GM12878 (cell line): ENCODE data around the gene EFCAB13. TPM values are rescaled to one million over a fixed set of nuclear protein-coding genes. Genes with fewer than 3 reads are reported as not detected.

Experiments
- ATAC-seq: fragments of 200-7000 bp; cut with Tn5 transposase; 3 replicates; pipeline ENCODE4 v1.9.1; 2020; ENCODE audit warnings: mild to moderate bottlenecking, moderate library complexity
- BruUV-seq: library from RNA; stranded (reverse); fragments of 400-500 nt; replicated peaks from 2 replicates; lab custom pipeline; 2021; lab: Mats Ljungman, UMichigan
- CTCF ChIA-PET: fragments of 300-600 bp; sonication (Branson Sonifier 250); formaldehyde crosslinking; extraction: SDS; loops from one replicate; lab custom pipeline; 2021; ENCODE audit warnings: inconsistent platforms; lab: Yijun Ruan, JAX
- POLR2A ChIA-PET: fragments of 350-600 bp; formaldehyde crosslinking; extraction: SDS; loops from one replicate; lab custom pipeline; 2021; ENCODE audit warnings: inconsistent platforms; lab: Charles Lee
- RAD21 ChIA-PET: fragments of 300-600 bp; sonication (Branson Sonifier 250); formaldehyde crosslinking; loops from one replicate; lab custom pipeline; 2023; ENCODE audit warnings: antibody characterized with exemption; ENCODE audit not compliant: unreplicated experiment; lab: Charles Lee
- SMC1A ChIA-PET: fragments of 300-600 bp; sonication (Branson Sonifier 250); formaldehyde crosslinking; loops from one replicate; lab custom pipeline; 2023; ENCODE audit not compliant: unreplicated experiment, uncharacterized antibody; lab: Charles Lee
- DNase-seq: peaks from one replicate; pipeline ENCODE4 v3.0.0-alpha.2; 2011; ENCODE audit warnings: low read depth, low spot score
- FAIRE-seq: peaks from 3 replicates; lab custom pipeline; 2011; peaks lifted over from hg19 to GRCh38; lab: Jason Lieb, UNC
- H2AFZ ChIP-seq: 2 replicates; pipeline ENCODE4 v1.6.0; 2011; ENCODE audit warnings: low read depth, low read length, control low read depth; ENCODE audit not compliant: control insufficient read depth
- H3K27ac ChIP-seq: 2 replicates; pipeline ENCODE4 v1.5.1; 2011; ENCODE audit warnings: control low read depth; ENCODE audit not compliant: control insufficient read depth, insufficient read depth
- H3K27me3 ChIP-seq, 2 experiments: replicated peaks in 1 of 2; 2 replicates each; pipeline versions ENCODE4 v1.6.0 to v1.6.1; 2011; ENCODE audit warnings: low read length in 1 of 2; ENCODE audit not compliant: control insufficient read depth in 2 of 2, insufficient read depth in 2 of 2
- H3K36me3 ChIP-seq, 2 experiments: 2 replicates each; pipeline ENCODE4 v1.5.1; 2011; ENCODE audit warnings: low read length in 1 of 2; ENCODE audit not compliant: control insufficient read depth in 2 of 2, insufficient read depth in 2 of 2
- H3K4me1 ChIP-seq: 2 replicates; pipeline ENCODE4 v1.6.1; 2011; ENCODE audit warnings: mild to moderate bottlenecking, low read length, moderate library complexity, mixed read lengths; ENCODE audit not compliant: control insufficient read depth, insufficient read depth
- H3K4me2 ChIP-seq: 2 replicates; pipeline ENCODE4 v1.6.0; 2011; ENCODE audit warnings: control low read depth; ENCODE audit not compliant: control insufficient read depth, insufficient read depth
- H3K4me3 ChIP-seq: fragments of 200-600 bp; sonication (generic); 2 replicates; pipeline ENCODE4 v1.5.1; 2016
- H3K79me2 ChIP-seq: 2 replicates; pipeline ENCODE4 v1.6.0; 2011; ENCODE audit warnings: low read length; ENCODE audit not compliant: control insufficient read depth, insufficient read depth
- H3K9ac ChIP-seq: 2 replicates; pipeline ENCODE4 v1.8.0; 2011; ENCODE audit warnings: low read length, control low read depth, mixed read lengths; ENCODE audit not compliant: control insufficient read depth, insufficient read depth
- H3K9me3 ChIP-seq: replicated peaks from 3 replicates; pipeline ENCODE4 v1.5.1; 2011; ENCODE audit warnings: mild to moderate bottlenecking, low read length; ENCODE audit not compliant: control insufficient read depth, insufficient read depth
- H4K20me1 ChIP-seq: 2 replicates; pipeline ENCODE4 v1.6.0; 2011; ENCODE audit not compliant: control insufficient read depth, insufficient read depth
- BMI1 ChIP-seq: fragments of 450-650 bp; IDR thresholded peaks from 2 replicates; pipeline ENCODE4 v1.6.1; 2016; ENCODE audit warnings: mild to moderate bottlenecking, moderate library complexity, borderline replicate concordance
- HDAC2 ChIP-seq: fragments of 200-600 bp; sonication (generic); IDR thresholded peaks from 2 replicates; pipeline ENCODE4 v1.6.1; 2017
- HDGF ChIP-seq: fragments of 450-650 bp; IDR thresholded peaks from 2 replicates; pipeline ENCODE4 v1.6.1; 2016; ENCODE audit warnings: antibody characterized with exemption
- IRF4 ChIP-seq: IDR thresholded peaks from 2 replicates; pipeline ENCODE4 v1.6.1; 2011; ENCODE audit warnings: low read depth, low read length
- RELA ChIP-seq: fragments of 450-650 bp; IDR thresholded peaks from 2 replicates; pipeline ENCODE4 v1.8.0; 2014; ENCODE audit warnings: borderline replicate concordance; ENCODE audit not compliant: partially characterized antibody
- TCF12 ChIP-seq: IDR thresholded peaks from 2 replicates; pipeline ENCODE4 v1.6.1; 2011; ENCODE audit warnings: low read depth, mild to moderate bottlenecking, low read length
- TCF3 ChIP-seq: IDR thresholded peaks from 2 replicates; pipeline ENCODE4 v1.6.1; 2012; ENCODE audit warnings: low read depth, mild to moderate bottlenecking, low read length, borderline replicate concordance; ENCODE audit not compliant: insufficient read depth
- YY1 ChIP-seq: IDR thresholded peaks from 2 replicates; pipeline ENCODE4 v1.6.1; 2011; ENCODE audit warnings: low read depth, mild to moderate bottlenecking, low read length
- WGBS: methylation state at CpG from one replicate; pipeline ENCODE4 v1.1.6; 2016; ENCODE audit warnings: low lambda C conversion rate; ENCODE audit not compliant: insufficient replicate concordance, insufficient coverage; ENCODE audit errors: missing lambda C conversion rate; 5-methylcytosine and 5-hydroxymethylcytosine counted together
- in situ Hi-C: fragments of 300-500 bp; cut with MboI; formaldehyde crosslinking; loops from 9 replicates; pipeline ENCODE4 v1.14.3; 2018; ENCODE audit warnings: mixed read lengths
- intact Hi-C: fragments of 100-400 bp; cut with micrococcal nuclease; formaldehyde crosslinking; loops from one replicate; pipeline ENCODE4 v1.14.2; 2022; ENCODE audit not compliant: unreplicated experiment
- polyA plus RNA-seq, 11 experiments: library from polyadenylated mRNA; depleted of rRNA in 4 of 11; unstranded in 6 of 11; stranded (reverse) in 5 of 11; fragments of >200 nt; fragmentation: Nextera tagmentation in 4 of 11; fragmentation: Illumina TruSeq in 1 of 11; extraction: Ambion mirVana in 4 of 11; extraction: Trizol in 1 of 11; gene quantifications; 1 replicate in 1 of 11; 2 replicates in 10 of 11; pipeline versions ENCODE4 v1.2.1 to v1.2.3, GENCODE V29; 2011 to 2016; ENCODE audit warnings: inconsistent platforms in 2 of 11, missing spikeins in 2 of 11, low read depth in 1 of 11
- total RNA-seq, 4 experiments: library from RNA; depleted of rRNA in 3 of 4; stranded (reverse); fragments of >200 nt in 3 of 4; fragmentation: Illumina TruSeq in 1 of 4; extraction: Trizol in 1 of 4; gene quantifications; 2 replicates each; pipeline versions ENCODE4 v1.2.1 to v1.2.3, GENCODE V29; 2013 to 2021
- TF ChIP-seq, protein P1 (sequence below): fragments of 450-650 bp; IDR thresholded peaks from 2 replicates; pipeline ENCODE4 v1.6.1; 2017; ENCODE audit warnings: low read depth, mild to moderate bottlenecking, moderate library complexity

EFCAB13 gene
- total and polyA plus RNA-seq, 10 of the 15 experiments (the other 5 are each of a cell fraction or from before 2014, with no cell fraction given) = 0.90 to 8.7 (median 5.0) TPM

DNA sequence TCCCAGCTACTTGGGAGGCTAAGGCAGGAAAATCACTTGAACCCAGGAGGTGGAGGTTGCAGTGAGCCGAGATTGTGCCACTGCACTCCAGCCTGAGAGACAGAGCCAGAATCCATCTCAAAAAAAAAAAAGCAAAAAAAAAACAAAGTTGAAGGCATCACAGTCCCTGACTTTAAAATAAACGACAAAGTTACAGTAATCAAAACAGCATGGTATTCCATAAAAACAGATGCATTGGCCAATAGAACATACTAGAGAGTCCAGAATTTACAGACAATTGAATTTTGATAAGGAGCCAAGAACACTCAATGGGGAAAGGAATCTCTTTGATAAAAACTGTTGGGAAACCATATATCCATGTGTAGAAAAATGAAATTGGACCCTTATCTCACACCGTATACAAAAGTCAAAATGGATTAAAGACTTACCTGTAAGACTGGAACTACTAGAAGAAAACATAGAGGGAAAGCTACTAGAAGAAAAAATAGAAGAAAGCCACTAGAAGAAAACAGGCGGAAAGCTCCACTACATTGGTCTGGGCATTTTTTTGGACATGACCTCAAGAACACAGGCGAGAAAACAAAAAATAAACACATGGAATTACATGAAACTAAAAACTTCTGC is 2.8 kb upstream of the EFCAB13 start:
- Histone ChIP-seq H3K79me2 (no peaks in the 10 kb centered on the region), H3K4me3 (no peak overlapping the region), H3K9me3 (peaks cover 1% of the 10 kb centered on the region; the same call in 2 of the 3 replicates), H3K27ac (no peak overlapping the region), H3K36me3 (no peaks in the 10 kb centered on the region), H3K4me1 (peaks cover 10% of the 10 kb centered on the region; the same call in 1 of the 2 replicates), H4K20me1 (no peaks in the 10 kb centered on the region), H3K9ac (no peak overlapping the region), H2AFZ (no peak overlapping the region), H3K27me3 (no peaks in the 10 kb centered on the region), H3K4me2 (no peak overlapping the region)
- SMC1A ChIA-PET = interaction anchor here (0.6 to 2.4 kb wide), 4 partner anchors 61 to 92 kb away, joined by 3 to 10 read pairs (median 3); no protein-coding TSS in a partner anchor
- TF ChIP-seq HDAC2 (0 out of 2 replicates have a peak, but pooled peaks have one; percentile 59), IRF4 (no peak)
- intact Hi-C loops = no loop called here
- BruUV-seq = no TSS peak
- FAIRE-seq = no peak
- no peak for DNase-seq
- RAD21 ChIA-PET = no interaction called here
- CTCF ChIA-PET = interaction anchor here (1.6 kb wide), 1 partner anchor 91 kb away, joined by 4 read pairs; no protein-coding TSS in a partner anchor
- WGBS = 87% methylated on average over 5 of the region's 5 CpGs
- POLR2A ChIA-PET = no interaction called here
- no peak for ATAC-seq
- in situ Hi-C loops = loop anchor here (10.0 kb wide), 1 partner anchor 294 kb away; no protein-coding TSS in a partner anchor

DNA sequence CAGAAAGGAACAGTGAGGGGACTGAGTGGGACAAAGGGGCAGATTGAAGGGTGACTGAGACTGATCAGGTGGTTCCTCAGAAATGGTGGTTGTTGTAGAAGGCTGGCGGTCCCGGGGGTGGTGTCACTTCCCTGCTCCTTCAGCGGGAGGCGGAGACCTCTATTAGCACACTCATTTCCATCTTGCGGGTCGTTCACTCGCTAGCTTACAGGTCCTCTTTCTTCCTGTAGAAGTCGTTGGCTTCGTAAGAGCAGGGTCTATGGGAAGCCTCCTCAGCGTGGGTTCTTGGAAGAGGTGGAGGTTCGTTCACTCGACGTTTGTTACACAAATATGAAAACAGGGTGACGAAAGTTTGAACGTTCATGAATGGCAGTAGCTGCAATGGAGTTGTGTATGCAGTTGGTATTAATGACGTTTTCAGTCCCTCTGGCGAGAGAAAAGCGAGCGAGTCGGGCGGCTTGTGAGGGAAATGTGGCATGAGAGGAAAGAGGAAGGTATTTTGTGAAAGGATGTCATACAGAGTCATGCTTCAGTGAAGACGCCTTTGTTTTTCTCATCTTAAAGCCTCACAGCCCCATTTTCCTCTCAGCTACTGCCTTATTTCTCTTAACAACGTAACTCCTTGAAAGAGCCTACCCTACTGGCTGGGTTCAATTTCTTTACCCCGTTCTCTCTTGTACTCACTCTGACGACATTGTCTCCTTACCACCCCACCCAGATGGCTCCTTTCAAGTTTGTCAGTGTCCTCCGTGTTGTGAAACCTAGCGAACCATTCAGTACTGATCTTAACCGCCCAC is 667 bp downstream of the EFCAB13 start:
- SMC1A ChIA-PET = interaction anchor here (0.8 to 2.2 kb wide), 12 partner anchors 9 to 291 kb away, joined by 3 to 8 read pairs (median 4); partner anchors contain the start of gene CDC27
- ATAC-seq = peak; percentile 65
- RAD21 ChIA-PET = interaction anchor here (1.0 to 1.5 kb wide), 5 partner anchors 9 to 292 kb away, joined by 3 to 15 read pairs (median 4); no protein-coding TSS in a partner anchor
- FAIRE-seq = peak; percentile 44
- Histone ChIP-seq H3K4me1 (peaks cover 10% of the 10 kb centered on the region; the same call in 1 of the 2 replicates), H2AFZ (peak overlapping the region; percentile 97), H3K27me3 (no peaks in the 10 kb centered on the region), H3K79me2 (no peaks in the 10 kb centered on the region), H3K9me3 (peaks cover 1% of the 10 kb centered on the region; the same call in 2 of the 3 replicates), H3K9ac (peak overlapping the region; percentile 86), H4K20me1 (no peaks in the 10 kb centered on the region), H3K4me2 (peak overlapping the region; percentile 100), H3K4me3 (peak overlapping the region; percentile 76), H3K27ac (peak overlapping the region; percentile 91), H3K36me3 (no peaks in the 10 kb centered on the region)
- CTCF ChIA-PET = interaction anchor here (1.1 to 5.0 kb wide), 7 partner anchors 9 to 292 kb away, joined by 4 to 32 read pairs (median 5); no protein-coding TSS in a partner anchor
- WGBS = under 1% methylated on average over 28 of the region's 28 CpGs
- peak; percentile 53 for DNase-seq
- BruUV-seq = TSS peak; percentile 83
- intact Hi-C loops = no loop called here
- POLR2A ChIA-PET = interaction anchor here (0.6 to 1.4 kb wide), 17 partner anchors 37 to 1585 kb away, joined by 3 to 6 read pairs (median 3); partner anchors contain the start of gene CDC27
- in situ Hi-C loops = loop anchor here (10.0 kb wide), 1 partner anchor 290 kb away; no protein-coding TSS in a partner anchor
- TF ChIP-seq BMI1 (no peak), RELA (no peak), TCF3 (peak; percentile 72; the same call in 1 of the 2 replicates), TCF12 (peak; percentile 74; the same call in 1 of the 2 replicates), HDGF (peak; percentile 12; the same call in 1 of the 2 replicates), YY1 (peak; percentile 7)
- TF ChIP-seq, protein P1, sequence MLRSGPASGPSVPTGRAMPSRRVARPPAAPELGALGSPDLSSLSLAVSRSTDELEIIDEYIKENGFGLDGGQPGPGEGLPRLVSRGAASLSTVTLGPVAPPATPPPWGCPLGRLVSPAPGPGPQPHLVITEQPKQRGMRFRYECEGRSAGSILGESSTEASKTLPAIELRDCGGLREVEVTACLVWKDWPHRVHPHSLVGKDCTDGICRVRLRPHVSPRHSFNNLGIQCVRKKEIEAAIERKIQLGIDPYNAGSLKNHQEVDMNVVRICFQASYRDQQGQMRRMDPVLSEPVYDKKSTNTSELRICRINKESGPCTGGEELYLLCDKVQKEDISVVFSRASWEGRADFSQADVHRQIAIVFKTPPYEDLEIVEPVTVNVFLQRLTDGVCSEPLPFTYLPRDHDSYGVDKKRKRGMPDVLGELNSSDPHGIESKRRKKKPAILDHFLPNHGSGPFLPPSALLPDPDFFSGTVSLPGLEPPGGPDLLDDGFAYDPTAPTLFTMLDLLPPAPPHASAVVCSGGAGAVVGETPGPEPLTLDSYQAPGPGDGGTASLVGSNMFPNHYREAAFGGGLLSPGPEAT = peak; percentile 12; the same call in 1 of the 2 replicates
